ENCODE data around the gene AGL.
A peak's percentile ranks its signal among the peaks of the same experiment; 100 is the strongest.
"Not testable (repeated sequence)": the region's sequence is repeated elsewhere in the genome, so short reads cannot be mapped to it uniquely, and the experiment has no call there.

AGL gene

GRCh38 chr1:99950486-99950885 is 100.3 kb downstream of the AGL start:
- no peak for DNase-seq

- no peak for DNase-seq
These were observed 102.4 kb downstream of the AGL start for GRCh38 chr1:99952522-99952921.

- no peak for DNase-seq
These were observed 105.2 kb downstream of the AGL start for GRCh38 chr1:99955375-99955774.

- no peak for DNase-seq
These were observed 106.6 kb downstream of the AGL start for GRCh38 chr1:99956755-99957154.

- DNase-seq = no peak
These were observed 107.7 kb downstream of the AGL start for GRCh38 chr1:99957818-99958217.

GRCh38 chr1:99959189-99959705 is 109.1 kb downstream of the AGL start:
- not testable (repeated sequence) for DNase-seq

GRCh38 chr1:99960260-99960659 is 110.1 kb downstream of the AGL start:
- not testable (repeated sequence) for DNase-seq

GRCh38 chr1:99963041-99963795 is 113.1 kb downstream of the AGL start:
- no peak for DNase-seq

- DNase-seq = no peak
These were observed 114.6 kb downstream of the AGL start for GRCh38 chr1:99964806-99965205.

- DNase-seq = no peak
These were observed 115.7 kb downstream of the AGL start for GRCh38 chr1:99965646-99966375.

- DNase-seq = no peak
These were observed 118.1 kb downstream of the AGL start for GRCh38 chr1:99968214-99968613.

- no peak for DNase-seq
These were observed 119.1 kb downstream of the AGL start for GRCh38 chr1:99969260-99969728.

GRCh38 chr1:99969729-99970621 is 119.8 kb downstream of the AGL start, which contains the start of gene SLC35A3:
Gene SLC35A3, plus strand, starts transcription at chr1:99969996. Its CDS starts 23,559 bp downstream, at chr1:99993555.
- DNase-seq = peak; percentile 72 to 79

- DNase-seq = no peak
These were observed 120.6 kb downstream of the AGL start for GRCh38 chr1:99970713-99971255.

GRCh38 chr1:99972066-99972465 is 121.9 kb downstream of the AGL start:
- DNase-seq = not testable (repeated sequence)

All from CD4-positive, alpha-beta T cell treated with Interleukin-1 beta for 1 hour (primary cell).